Ascending aorta (tissue), 2 donors: ENCODE data around the gene LDHD. TPM values are rescaled to one million over a fixed set of nuclear protein-coding genes. Genes with fewer than 3 reads are reported as not detected.

ENCODE experiments used
- DNase-seq, 2 donors: peaks; one replicate each; pipeline ENCODE4 v3.0.0-alpha.2; 2019; ENCODE audit warnings: low spot score in 2 of 2
- H3K27ac ChIP-seq, 2 donors: fragments of 200-600 bp; sonication (generic); one replicate each; pipeline ENCODE4 v1.5.1; 2016 to 2017; ENCODE audit warnings: mild to moderate bottlenecking in 1 of 2
- H3K27me3 ChIP-seq: fragments of 200-600 bp; sonication (generic); one replicate; pipeline ENCODE4 v1.5.1; 2017
- H3K36me3 ChIP-seq, 2 donors: fragments of 200-600 bp; sonication (generic); one replicate each; pipeline ENCODE4 v1.5.1; 2016
- H3K4me1 ChIP-seq, 2 donors: fragments of 200-600 bp; sonication (generic); one replicate each; pipeline ENCODE4 v1.5.1; 2016 to 2017; ENCODE audit warnings: mild to moderate bottlenecking in 1 of 2
- H3K4me3 ChIP-seq, 2 donors: fragments of 200-600 bp; sonication (generic); one replicate each; pipeline ENCODE4 v1.5.1; 2016 to 2017; ENCODE audit warnings: mild to moderate bottlenecking in 1 of 2
- H3K9me3 ChIP-seq, 2 donors: fragments of 200-600 bp; sonication (generic); one replicate each; pipeline ENCODE4 v1.5.1; 2016
- CTCF ChIP-seq, 3 experiments: fragments of 200-600 bp in 2 of 3; fragments of 450-650 bp in 1 of 3; sonication (generic) in 2 of 3; IDR thresholded peaks; one replicate each; pipeline ENCODE4 v1.5.1; 2016 to 2019; ENCODE audit warnings: antibody characterized with exemption in 3 of 3, mild to moderate bottlenecking in 1 of 3, moderate library complexity in 1 of 3
- intact Hi-C: fragments of 100-400 bp; cut with DNase I; formaldehyde crosslinking; loops from one replicate; pipeline ENCODE4 v1.15.1; 2023
- total RNA-seq: library from RNA; depleted of rRNA; stranded (reverse); fragments of >200 nt; gene quantifications from one replicate; pipeline ENCODE4 v1.1.0, GENCODE V29; 2016

LDHD gene
- total RNA-seq, 1 donor from 2014 or later, result 7.5 TPM

- Histone ChIP-seq H3K27me3 (no peaks in the 10 kb centered on the region), H3K9me3 (no peaks in the 10 kb centered on the region), H3K4me3 (no peak overlapping the region), H3K27ac (peak overlapping the region in 1 of 2 donors; percentile 82), H3K36me3 (no peaks in the 10 kb centered on the region), H3K4me1 (peaks cover 8 to 36% of the 10 kb centered on the region in 2 donors)
- intact Hi-C loops, result loop anchor here (5.0 kb wide), 1 partner anchor 59 kb away; no protein-coding TSS in a partner anchor
- no peak for TF ChIP-seq CTCF (IDR thresholded peaks at IDR 0.05)
- no peak for DNase-seq
These were observed 10.0 kb downstream of the LDHD start for GRCh38 chr16:75106351-75107274.

- Histone ChIP-seq H3K9me3 (no peaks in the 10 kb centered on the region), H3K27me3 (no peaks in the 10 kb centered on the region), H3K27ac (peak overlapping the region; percentile 41 to 44), H3K4me3 (no peak overlapping the region), H3K4me1 (peaks cover 8 to 28% of the 10 kb centered on the region in 2 donors), H3K36me3 (no peaks in the 10 kb centered on the region)
- intact Hi-C loops, result loop anchor here (5.0 kb wide), 1 partner anchor 58 kb away; no protein-coding TSS in a partner anchor
- no peak for TF ChIP-seq CTCF (IDR thresholded peaks at IDR 0.05)
- DNase-seq, result no peak
These were observed 11.1 kb downstream of the LDHD start for GRCh38 chr16:75105306-75106061.

GRCh38 chr16:75104836-75105235 lies 11.7 kb downstream of the LDHD start:
- no peaks in the 10 kb centered on the region for H3K36me3 ChIP-seq
- intact Hi-C loops, result loop anchor here (5.0 kb wide), 1 partner anchor 58 kb away; no protein-coding TSS in a partner anchor
- no peak overlapping the region for H3K4me3 ChIP-seq
- peaks cover 2 to 23% of the 10 kb centered on the region in 2 donors for H3K4me1 ChIP-seq
- no peak for DNase-seq
- peak overlapping the region; percentile 35 to 44 for H3K27ac ChIP-seq
- no peaks in the 10 kb centered on the region for H3K9me3 ChIP-seq
- H3K27me3 ChIP-seq, result no peaks in the 10 kb centered on the region
- no peak for TF ChIP-seq CTCF (IDR thresholded peaks at IDR 0.05)

GRCh38 chr16:75103994-75104393 lies 12.6 kb downstream of the LDHD start:
- H3K27ac ChIP-seq, result no peak overlapping the region
- intact Hi-C loops, result no loop called here
- TF ChIP-seq CTCF (IDR thresholded peaks at IDR 0.05), result no peak
- H3K4me1 ChIP-seq, result peaks cover 0 to 19% of the 10 kb centered on the region in 2 donors
- no peak for DNase-seq
- H3K4me3 ChIP-seq, result no peak overlapping the region
- H3K27me3 ChIP-seq, result no peaks in the 10 kb centered on the region
- no peaks in the 10 kb centered on the region for H3K36me3 ChIP-seq
- no peaks in the 10 kb centered on the region for H3K9me3 ChIP-seq

GRCh38 chr16:75102595-75102994 lies 14.0 kb downstream of the LDHD start:
- H3K4me1 ChIP-seq, result peaks cover 0 to 12% of the 10 kb centered on the region in 2 donors
- intact Hi-C loops, result no loop called here
- H3K36me3 ChIP-seq, result no peaks in the 10 kb centered on the region
- no peak overlapping the region for H3K4me3 ChIP-seq
- H3K27ac ChIP-seq, result no peak overlapping the region
- H3K9me3 ChIP-seq, result no peaks in the 10 kb centered on the region
- H3K27me3 ChIP-seq, result no peaks in the 10 kb centered on the region
- DNase-seq, result no peak
- TF ChIP-seq CTCF (IDR thresholded peaks at IDR 0.05), result no peak
